PC-9 (cell line): ENCODE data around the gene CHMP2B.

Experiments
- CTCF ChIP-seq: fragments of 200-600 bp; sonication (generic); conservative IDR thresholded peaks from 2 replicates; pipeline ENCODE4 v1.6.1; 2017; ENCODE audit warnings: mixed run types, antibody characterized with exemption, mild to moderate bottlenecking, moderate library complexity
- EZH2 ChIP-seq: fragments of 200-600 bp; sonication (generic); IDR thresholded peaks from 2 replicates; pipeline ENCODE4 v1.8.0; 2017; ENCODE audit warnings: antibody characterized with exemption, low read depth

- TF ChIP-seq CTCF (no peak), EZH2 (no peak)
These were observed 59.9 kb downstream of the CHMP2B start for GRCh38 chr3:87287011-87287410.
